ENCODE measurements around the gene OTOA.
"Not testable (repeated sequence)": the region's sequence is repeated elsewhere in the genome, so short reads cannot be mapped to it uniquely, and the experiment has no call there.

GRCh38 chr16:21649826-21650406, 13.9 kb upstream of the OTOA start:
- not testable (repeated sequence) for TF ChIP-seq POLR2A (IDR thresholded peaks at IDR 0.05)
- TF ChIP-seq, protein P1, sequence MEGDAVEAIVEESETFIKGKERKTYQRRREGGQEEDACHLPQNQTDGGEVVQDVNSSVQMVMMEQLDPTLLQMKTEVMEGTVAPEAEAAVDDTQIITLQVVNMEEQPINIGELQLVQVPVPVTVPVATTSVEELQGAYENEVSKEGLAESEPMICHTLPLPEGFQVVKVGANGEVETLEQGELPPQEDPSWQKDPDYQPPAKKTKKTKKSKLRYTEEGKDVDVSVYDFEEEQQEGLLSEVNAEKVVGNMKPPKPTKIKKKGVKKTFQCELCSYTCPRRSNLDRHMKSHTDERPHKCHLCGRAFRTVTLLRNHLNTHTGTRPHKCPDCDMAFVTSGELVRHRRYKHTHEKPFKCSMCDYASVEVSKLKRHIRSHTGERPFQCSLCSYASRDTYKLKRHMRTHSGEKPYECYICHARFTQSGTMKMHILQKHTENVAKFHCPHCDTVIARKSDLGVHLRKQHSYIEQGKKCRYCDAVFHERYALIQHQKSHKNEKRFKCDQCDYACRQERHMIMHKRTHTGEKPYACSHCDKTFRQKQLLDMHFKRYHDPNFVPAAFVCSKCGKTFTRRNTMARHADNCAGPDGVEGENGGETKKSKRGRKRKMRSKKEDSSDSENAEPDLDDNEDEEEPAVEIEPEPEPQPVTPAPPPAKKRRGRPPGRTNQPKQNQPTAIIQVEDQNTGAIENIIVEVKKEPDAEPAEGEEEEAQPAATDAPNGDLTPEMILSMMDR (IDR thresholded peaks at IDR 0.05), result not testable (repeated sequence)
